HG03520 (cell line): ENCODE data around the gene TIGIT.
A peak's percentile ranks its signal among the peaks of the same experiment; 100 is the strongest.

Experiments used
- ATAC-seq: cut with Tn5 transposase; IDR thresholded peaks from one replicate; pipeline ENCODE4 v1.9.1; 2021; ENCODE audit warnings: mild to moderate bottlenecking, moderate library complexity; ENCODE audit not compliant: unreplicated experiment

The TIGIT gene

DNA sequence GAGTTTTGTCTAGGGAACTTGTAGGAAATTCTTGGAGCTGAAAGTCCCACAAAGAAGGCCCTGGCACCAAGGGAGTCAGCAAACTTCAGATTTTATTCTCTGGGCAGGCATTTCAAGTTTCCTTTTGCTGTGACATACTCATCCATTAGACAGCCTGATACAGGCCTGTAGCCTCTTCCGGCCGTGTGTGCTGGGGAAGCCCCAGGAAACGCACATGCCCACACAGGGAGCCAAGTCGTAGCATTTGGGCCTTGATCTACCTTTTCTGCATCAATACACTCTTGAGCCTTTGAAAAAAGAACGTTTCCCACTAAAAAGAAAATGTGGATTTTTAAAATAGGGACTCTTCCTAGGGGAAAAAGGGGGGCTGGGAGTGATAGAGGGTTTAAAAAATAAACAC is 15.0 kb downstream of the TIGIT start:
- ATAC-seq: peak; percentile 84

DNA sequence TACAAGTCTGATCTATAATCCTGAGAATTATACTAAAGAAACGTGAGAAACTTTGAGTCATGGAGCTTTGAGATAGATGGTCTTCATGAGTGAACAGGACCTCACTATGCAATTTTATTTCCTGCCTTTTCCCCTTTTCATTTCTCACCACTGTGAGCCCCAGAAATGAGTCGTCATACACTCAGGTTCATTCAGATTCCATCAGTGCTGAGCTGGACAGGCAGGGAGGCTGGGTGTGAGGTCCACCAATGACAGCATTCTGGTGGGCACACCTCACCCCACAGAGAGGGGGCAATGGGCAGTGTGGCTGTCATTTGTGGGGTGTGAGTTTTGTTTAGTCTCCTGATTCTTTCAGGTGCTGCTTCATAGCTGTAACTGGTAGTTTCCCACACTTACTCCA is 16.9 kb downstream of the TIGIT start:
- ATAC-seq: no peak

DNA sequence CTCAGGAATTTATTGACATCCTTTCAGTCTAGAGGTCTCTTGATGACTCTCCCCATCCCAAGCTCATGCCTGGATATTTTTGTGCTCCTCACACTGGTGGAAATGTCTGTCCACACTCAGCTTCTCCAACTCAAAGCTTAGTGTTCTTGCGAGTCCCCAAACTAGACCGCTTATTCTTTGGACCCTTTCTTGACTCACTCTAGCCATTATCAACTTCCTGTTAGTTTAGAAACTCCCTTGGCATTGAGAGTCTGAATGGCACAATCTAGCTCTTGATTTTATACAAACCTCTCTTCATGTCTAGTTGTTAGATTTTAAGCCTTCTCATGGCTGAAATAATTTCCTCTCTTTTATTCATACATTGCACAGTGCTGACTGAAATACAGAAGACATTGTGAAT is 19.6 kb downstream of the TIGIT start:
- no peak for ATAC-seq

DNA sequence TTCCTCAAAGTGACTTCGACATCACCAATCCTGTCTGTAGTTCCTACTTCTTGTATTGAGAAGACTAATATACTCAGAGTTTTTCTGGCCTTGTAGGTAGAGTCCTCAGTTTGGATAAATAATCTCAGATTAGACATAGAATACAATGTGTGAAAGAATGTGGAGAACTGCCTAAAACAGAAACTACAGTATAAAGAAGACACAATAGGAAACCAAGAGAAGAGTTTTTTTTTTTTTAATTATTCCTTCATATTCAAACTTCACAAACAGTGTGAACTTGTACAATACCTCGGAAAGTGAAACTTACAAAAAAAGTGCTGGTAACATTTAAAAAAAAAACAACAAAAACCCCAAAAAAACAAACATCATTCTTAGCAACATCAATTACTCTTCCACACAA is 20.5 kb downstream of the TIGIT start:
- no peak for ATAC-seq

- no peak for ATAC-seq
Observed at GRCh38 chr3:114318295-114318694, 24.5 kb downstream of the TIGIT start.

DNA sequence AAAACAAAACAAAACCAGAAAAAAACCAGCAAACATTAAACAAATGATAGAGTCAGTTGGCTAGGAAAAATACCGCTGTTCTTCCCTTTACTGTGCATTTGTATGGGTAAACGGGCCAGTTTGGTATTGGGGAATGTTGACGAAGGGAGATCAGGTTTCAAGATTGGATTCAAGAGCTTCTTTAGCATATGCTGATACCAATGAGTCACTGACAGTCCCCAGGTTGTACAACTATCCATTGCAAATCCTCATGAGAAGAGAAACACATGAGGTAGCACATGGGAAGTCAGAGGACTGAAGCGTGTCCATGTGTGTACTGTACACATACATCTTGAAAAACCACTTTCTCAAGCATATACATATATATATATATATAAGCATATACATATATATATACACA is 25.6 kb downstream of the TIGIT start:
- ATAC-seq: no peak

GRCh38 chr3:114320246-114320645 is 26.4 kb downstream of the TIGIT start:
- no peak for ATAC-seq

GRCh38 chr3:114323546-114324254 is 29.9 kb downstream of the TIGIT start:
- ATAC-seq: no peak

DNA sequence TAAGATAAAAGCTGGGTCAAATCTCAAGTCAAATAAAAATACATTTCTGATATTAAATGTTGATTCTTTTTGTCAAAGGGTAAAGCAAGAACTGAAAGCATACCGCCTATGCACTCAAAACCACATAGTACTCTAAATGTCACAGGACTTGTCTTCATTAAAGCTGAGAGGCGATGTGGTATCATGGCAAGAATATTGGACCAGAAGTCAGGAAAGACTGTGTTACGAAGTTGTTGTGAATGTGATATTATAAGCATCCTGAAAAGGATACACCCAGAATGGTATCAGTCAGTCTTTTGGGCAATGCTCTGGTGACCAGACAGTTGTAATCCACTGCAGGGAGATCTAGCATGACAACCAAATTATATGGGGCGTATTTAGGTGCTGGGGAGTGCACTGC is 33.8 kb downstream of the TIGIT start:
- no peak for ATAC-seq

GRCh38 chr3:114328345-114328744 is 34.5 kb downstream of the TIGIT start:
- no peak for ATAC-seq

GRCh38 chr3:114329823-114330222 is 36.0 kb downstream of the TIGIT start:
- ATAC-seq: no peak

GRCh38 chr3:114331007-114331406 is 37.2 kb downstream of the TIGIT start:
- no peak for ATAC-seq

GRCh38 chr3:114331710-114332109 is 37.9 kb downstream of the TIGIT start:
- no peak for ATAC-seq

DNA sequence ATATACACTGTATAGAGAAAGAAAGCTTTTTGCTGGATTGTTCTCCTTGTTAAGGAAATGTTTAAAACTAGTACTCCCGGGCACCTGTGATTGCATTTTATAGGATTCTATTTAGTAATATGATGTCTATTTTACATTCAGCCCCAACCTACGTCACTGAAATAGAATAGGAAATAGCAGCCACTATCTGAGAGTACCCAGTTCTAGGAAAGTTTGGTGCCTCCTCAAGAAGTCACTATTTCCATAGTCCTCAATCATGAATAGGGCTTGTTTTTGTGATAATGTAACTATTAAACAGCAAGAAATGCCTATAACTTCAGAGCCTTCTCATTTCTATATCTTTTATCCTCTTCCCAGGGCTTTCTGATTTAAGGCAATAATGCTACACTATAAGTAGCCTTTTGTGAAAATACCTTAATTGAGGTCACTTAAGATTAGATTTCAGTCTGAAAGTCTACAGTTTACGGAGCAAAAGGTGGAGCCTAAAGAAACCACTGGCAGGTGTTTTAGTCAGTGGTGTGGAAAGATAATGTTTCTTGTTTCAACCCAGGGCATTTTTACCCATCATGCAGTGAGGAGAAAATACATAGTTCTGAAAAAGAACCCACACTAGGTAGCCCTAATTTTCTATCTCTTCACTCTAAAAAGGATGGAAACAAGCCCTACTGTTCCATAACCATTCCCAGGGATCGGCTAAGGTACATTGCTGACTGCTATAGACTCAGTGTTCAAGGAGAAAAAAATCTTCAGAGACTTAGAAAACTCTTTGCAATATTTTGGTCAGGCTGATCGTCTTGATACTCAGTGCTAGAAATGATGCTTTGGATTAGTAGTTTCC is 38.7 kb downstream of the TIGIT start:
- no peak for ATAC-seq

DNA sequence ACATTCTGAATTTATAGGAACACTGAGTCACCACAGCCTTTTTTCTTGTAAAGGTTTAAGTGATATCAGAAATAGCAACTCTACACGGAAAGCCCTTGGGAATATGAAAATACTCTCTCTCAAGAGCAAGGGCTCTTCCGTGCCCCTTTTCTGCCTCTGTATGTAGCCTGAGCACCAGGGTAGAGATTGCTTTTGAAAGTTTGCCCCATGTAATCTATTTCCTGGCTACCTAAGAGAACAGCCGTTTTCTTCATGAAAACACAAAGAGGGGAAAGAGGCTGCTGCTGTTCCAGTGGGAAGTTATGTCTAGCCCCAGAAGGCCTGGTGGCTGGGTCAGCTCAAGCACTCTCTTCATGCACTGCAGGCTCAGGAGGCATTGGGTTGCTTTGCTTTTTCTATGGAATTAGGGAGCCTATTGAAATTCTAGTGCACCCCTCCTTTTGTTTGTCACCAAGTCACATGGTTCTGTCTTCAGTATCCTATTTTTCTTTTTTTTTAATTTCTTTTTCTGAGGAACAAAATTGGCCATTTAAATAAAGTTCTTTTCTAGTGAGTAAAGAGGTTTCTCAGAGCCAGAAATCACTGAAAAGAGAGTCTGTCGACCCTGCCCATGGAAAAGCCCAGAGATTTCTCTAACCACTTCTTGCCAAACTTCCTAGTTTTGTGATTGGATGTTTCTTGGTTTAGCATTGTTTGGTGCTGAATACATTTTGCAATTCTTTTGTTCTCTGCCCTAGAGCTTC is 39.5 kb downstream of the TIGIT start:
- no peak for ATAC-seq

DNA sequence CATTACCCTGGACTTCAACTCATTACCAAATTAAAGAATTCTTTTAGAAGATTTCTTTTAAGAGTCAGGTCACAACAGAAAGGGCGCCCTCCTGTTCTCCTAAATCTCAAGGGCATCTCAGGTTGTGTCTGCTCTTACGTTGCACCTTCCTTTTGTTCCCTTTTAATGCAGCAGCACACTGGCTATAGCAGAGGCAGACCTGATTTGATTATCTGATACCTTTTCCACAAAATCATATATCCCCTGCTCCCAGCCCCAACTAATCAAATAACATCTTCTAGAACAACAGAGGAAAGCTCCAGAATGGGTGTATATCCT is 40.1 kb downstream of the TIGIT start:
- no peak for ATAC-seq

- ATAC-seq: no peak
Observed at GRCh38 chr3:114336122-114336697, 42.4 kb downstream of the TIGIT start.

DNA sequence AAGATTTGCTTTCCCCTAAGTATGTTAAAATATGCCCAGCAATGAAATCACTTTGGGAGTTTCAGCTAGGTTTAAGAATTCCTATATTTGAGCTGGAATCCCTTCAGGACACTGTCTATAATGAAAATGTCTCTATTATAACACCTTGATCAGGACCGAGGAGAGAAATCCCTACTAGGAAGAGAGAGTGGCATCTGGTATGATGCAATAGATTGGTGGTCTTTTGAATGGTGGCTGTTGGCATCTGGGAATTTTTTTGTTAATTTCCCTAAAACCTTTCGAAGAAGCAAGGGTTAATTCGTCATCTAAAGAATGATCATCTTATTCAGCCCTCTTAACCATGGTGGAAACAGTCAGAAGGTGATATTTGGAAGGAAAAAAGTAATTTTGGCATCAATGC is 43.0 kb downstream of the TIGIT start:
- ATAC-seq: no peak

DNA sequence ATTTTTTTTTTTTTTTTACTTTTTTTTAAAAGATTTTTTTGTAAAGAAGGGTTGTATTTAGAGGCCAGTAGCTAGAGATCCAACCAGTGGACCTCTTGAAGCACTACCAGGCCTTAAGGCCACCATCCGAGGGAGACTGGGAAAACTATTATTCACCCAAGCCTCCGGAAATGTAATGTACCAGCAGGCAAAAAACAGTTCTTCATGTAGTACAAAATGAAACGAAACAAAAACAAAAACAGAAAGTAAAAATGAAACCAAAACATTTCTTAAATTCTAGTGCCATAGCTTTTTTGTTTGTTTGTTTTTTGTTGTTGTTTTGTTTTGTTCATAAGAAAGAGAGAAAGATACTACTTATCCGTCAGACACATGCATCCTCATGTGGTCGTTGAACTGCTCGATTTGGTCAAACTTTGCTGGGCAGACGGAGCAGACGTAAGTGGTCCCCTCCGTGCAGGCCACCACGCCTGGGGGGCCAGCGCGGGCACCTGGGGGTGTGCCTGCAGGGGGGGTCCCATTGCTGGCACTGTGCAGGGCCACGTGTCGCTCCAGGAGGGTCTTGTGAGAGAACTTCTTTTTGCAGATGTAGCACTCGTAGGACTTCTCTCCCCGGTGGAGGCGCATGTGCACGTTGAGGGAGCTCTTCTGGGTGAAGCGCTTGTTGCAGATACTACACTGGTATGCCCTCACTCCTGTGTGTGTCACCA is 45.0 kb downstream of the TIGIT start:
- ATAC-seq: no peak

GRCh38 chr3:114344492-114344891 is 50.7 kb downstream of the TIGIT start:
- no peak for ATAC-seq

DNA sequence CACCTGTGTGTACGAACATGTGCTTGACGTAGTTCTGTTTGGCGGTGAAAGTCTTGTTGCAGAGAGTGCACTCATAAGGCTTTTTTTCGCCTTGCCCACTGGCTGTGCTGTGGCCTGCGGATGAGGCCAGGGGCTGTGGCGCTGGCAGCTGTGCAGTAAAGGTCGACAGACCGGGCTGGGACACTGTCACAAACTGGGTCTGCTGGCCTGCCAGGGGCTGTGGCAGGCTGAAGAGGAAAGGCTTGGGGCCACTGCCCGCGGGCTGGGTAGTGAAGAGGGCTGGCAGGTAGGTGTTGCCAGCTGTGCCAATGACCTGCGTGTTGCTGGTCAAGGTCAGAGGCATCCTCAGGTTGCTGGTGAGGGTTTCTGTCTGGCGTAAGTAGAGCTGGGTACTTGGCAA is 56.4 kb downstream of the TIGIT start:
- ATAC-seq: no peak
